Testis (tissue), 2 donors: ENCODE data around the gene LRIG1.

Experiments used
- POLR2A ChIP-seq: fragments of 450-650 bp; IDR thresholded peaks from one replicate; pipeline ENCODE4 v1.6.1; 2017; ENCODE audit warnings: antibody characterized with exemption, mild to moderate bottlenecking, moderate library complexity
- TF ChIP-seq, protein P1 (sequence below), 3 experiments: fragments of 450-650 bp in 2 of 3; fragments of 200-600 bp in 1 of 3; sonication (generic) in 1 of 3; IDR thresholded peaks; one replicate each; pipeline ENCODE4 v1.5.1; 2016 to 2019; ENCODE audit warnings: antibody characterized with exemption in 3 of 3, mild to moderate bottlenecking in 2 of 3, moderate library complexity in 1 of 3

DNA sequence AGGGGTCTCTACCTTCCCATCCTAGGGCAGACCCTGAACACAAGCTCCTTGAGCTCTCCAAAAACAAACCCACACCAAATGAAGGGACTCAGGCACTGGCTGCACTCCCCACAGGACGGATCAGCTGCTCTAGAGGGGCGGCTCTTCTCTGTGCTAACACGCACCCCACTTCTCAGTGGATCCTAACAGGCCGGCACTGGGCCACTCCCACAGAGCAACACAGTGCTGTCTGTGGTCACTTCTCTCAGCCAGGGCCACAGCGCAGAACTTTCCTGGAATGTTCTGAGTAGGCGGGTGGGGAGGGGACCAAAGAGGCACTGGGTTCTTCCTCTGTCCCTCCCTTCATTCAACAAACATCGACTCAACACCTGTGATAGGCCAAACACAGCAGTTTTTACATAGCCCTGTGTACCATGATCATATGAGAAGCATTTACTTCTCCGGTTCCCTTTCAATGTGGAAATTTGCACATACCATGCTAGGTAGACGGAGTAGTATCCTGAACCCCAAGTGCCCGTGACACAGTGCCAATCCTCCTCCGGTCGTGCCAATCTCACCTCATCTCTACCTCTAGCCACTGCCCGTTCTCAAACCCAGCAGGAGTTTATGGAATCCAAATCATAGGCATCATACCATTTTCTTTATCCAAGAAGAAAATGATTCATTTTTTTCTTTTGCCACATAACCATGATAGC lies 98.1 kb downstream of the LRIG1 start:
- TF ChIP-seq, protein P1, sequence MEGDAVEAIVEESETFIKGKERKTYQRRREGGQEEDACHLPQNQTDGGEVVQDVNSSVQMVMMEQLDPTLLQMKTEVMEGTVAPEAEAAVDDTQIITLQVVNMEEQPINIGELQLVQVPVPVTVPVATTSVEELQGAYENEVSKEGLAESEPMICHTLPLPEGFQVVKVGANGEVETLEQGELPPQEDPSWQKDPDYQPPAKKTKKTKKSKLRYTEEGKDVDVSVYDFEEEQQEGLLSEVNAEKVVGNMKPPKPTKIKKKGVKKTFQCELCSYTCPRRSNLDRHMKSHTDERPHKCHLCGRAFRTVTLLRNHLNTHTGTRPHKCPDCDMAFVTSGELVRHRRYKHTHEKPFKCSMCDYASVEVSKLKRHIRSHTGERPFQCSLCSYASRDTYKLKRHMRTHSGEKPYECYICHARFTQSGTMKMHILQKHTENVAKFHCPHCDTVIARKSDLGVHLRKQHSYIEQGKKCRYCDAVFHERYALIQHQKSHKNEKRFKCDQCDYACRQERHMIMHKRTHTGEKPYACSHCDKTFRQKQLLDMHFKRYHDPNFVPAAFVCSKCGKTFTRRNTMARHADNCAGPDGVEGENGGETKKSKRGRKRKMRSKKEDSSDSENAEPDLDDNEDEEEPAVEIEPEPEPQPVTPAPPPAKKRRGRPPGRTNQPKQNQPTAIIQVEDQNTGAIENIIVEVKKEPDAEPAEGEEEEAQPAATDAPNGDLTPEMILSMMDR (IDR thresholded peaks at IDR 0.05) = no peak
- TF ChIP-seq POLR2A = no peak
